Measurements from ENCODE around the gene ITM2B. TPM values are rescaled to one million over a fixed set of nuclear protein-coding genes. Genes with fewer than 3 reads are reported as not detected.

Gene ITM2B
- total RNA-seq, 1 experiment from 2014 or later = 211 TPM

GRCh38 chr13:48304143-48304876 lies 71.3 kb downstream of the ITM2B start:
- DNase-seq (ENCODE audit: low spot score) = peak; percentile 8

GRCh38 chr13:48311223-48311622 lies 78.2 kb downstream of the ITM2B start:
- DNase-seq (ENCODE audit: low spot score) = no peak

- DNase-seq (ENCODE audit: low spot score) = no peak
These were observed 83.1 kb downstream of the ITM2B start for GRCh38 chr13:48315969-48316650.

- no peak for DNase-seq (ENCODE audit: low spot score)
These were observed 84.0 kb downstream of the ITM2B start for GRCh38 chr13:48316826-48317510.

- DNase-seq (ENCODE audit: low spot score) = no peak
These were observed 84.7 kb downstream of the ITM2B start for GRCh38 chr13:48317511-48318376.

- no peak for DNase-seq (ENCODE audit: low spot score)
These were observed 85.4 kb downstream of the ITM2B start for GRCh38 chr13:48318377-48318811.

GRCh38 chr13:48318821-48319511 lies 86.0 kb downstream of the ITM2B start:
- DNase-seq (ENCODE audit: low spot score) = no peak

Other genes with a start within 250 kb of the ITM2B start
- gene SUCLA2, start 231.9 kb upstream of the ITM2B start, total RNA-seq (2014; rRNA removed; shearing (Covaris generic)) = 32.9 and 45.2 TPM in 2 replicates
- 19.7 and 27.3 TPM in 2 replicates for gene NUDT15, start 195.5 kb upstream of the ITM2B start, total RNA-seq (2014; rRNA removed; shearing (Covaris generic))
- gene MED4, start 138.1 kb upstream of the ITM2B start, total RNA-seq (2014; rRNA removed; shearing (Covaris generic)) = 27.1 and 27.7 TPM in 2 replicates
- 16.3 and 20.4 TPM in 2 replicates for gene RB1, start 70.5 kb downstream of the ITM2B start, total RNA-seq (2014; rRNA removed; shearing (Covaris generic))
- gene LPAR6, start 179.9 kb downstream of the ITM2B start, total RNA-seq (2014; rRNA removed; shearing (Covaris generic)) = 3.7 and 8.9 TPM in 2 replicates